Transverse colon (tissue), 4 donors: ENCODE data around the gene GTF2F2.

ENCODE experiments used
- CTCF ChIP-seq, 5 experiments: fragments of 200-600 bp in 3 of 5; fragments of 450-650 bp in 2 of 5; sonication (generic) in 3 of 5; IDR thresholded peaks; 1 replicate in 2 of 5; 2 replicates in 3 of 5; pipeline ENCODE4 v1.5.1; 2016 to 2017; ENCODE audit warnings: antibody characterized with exemption in 5 of 5, inconsistent platforms in 3 of 5, mild to moderate bottlenecking in 2 of 5, moderate library complexity in 1 of 5
- POLR2A ChIP-seq: fragments of 450-650 bp; IDR thresholded peaks from one replicate; pipeline ENCODE4 v1.6.1; 2016; ENCODE audit warnings: antibody characterized with exemption, mild to moderate bottlenecking, moderate library complexity
- POLR2AphosphoS5 ChIP-seq, 3 donors: sonication (generic); formaldehyde crosslinking; IDR thresholded peaks; one replicate each; pipeline ENCODE4 v1.6.1; 2016; ENCODE audit warnings: antibody characterized with exemption in 3 of 3

GRCh38 chr13:45295536-45295935 is 175.2 kb downstream of the GTF2F2 start:
- TF ChIP-seq CTCF (IDR thresholded peaks at IDR 0.05), result no peak
- TF ChIP-seq POLR2A, result no peak
- no peak for TF ChIP-seq POLR2AphosphoS5 (IDR thresholded peaks at IDR 0.05)
